ENCODE measurements around the gene AADACL2. TPM values are rescaled to one million over a fixed set of nuclear protein-coding genes. Genes with fewer than 3 reads are reported as not detected.
"Not testable (repeated sequence)": the region's sequence is repeated elsewhere in the genome, so short reads cannot be mapped to it uniquely, and the experiment has no call there.

Gene AADACL2
- total and polyA plus RNA-seq, 5 donors from 2014 or later = not detected

- no peak overlapping the region for H3K4me3 ChIP-seq (ENCODE audit: low read depth, low read length)
- DNase-seq (no peak), ATAC-seq (ENCODE audit: low read depth in 2 of 2) (no peak)
- H3K27ac ChIP-seq (ENCODE audit: insufficient read depth, low read length, poor library complexity, severe bottlenecking) = no peak overlapping the region
- H3K4me1 ChIP-seq (ENCODE audit: control insufficient read depth, insufficient read depth, low read length, poor library complexity, severe bottlenecking) = no peaks in the 10 kb centered on the region
- no peaks in the 10 kb centered on the region for H3K9me3 ChIP-seq (ENCODE audit: control insufficient read depth in 2 of 2, low read length in 2 of 2)
- H3K4me1 Mint-ChIP-seq = no peaks in the 10 kb centered on the region
- H3K27me3 ChIP-seq (ENCODE audit: control insufficient read depth, insufficient read depth, low read length) = no peaks in the 10 kb centered on the region
- H3K36me3 ChIP-seq (ENCODE audit: control insufficient read depth, insufficient read depth, low read length) = no peaks in the 10 kb centered on the region
- peaks cover 0 to 6% (median 1%) of the 10 kb centered on the region in 7 donors for H3K9me3 Mint-ChIP-seq
- no peak overlapping the region for H3K4me3 Mint-ChIP-seq
- no peak overlapping the region for H3K27ac Mint-ChIP-seq
- H3K27me3 Mint-ChIP-seq = peaks cover 8% of the 10 kb centered on the region
- no peaks in the 10 kb centered on the region for H3K36me3 Mint-ChIP-seq
These were observed 10.1 kb downstream of the AADACL2 start for GRCh38 chr3:151743855-151744254.

DNA sequence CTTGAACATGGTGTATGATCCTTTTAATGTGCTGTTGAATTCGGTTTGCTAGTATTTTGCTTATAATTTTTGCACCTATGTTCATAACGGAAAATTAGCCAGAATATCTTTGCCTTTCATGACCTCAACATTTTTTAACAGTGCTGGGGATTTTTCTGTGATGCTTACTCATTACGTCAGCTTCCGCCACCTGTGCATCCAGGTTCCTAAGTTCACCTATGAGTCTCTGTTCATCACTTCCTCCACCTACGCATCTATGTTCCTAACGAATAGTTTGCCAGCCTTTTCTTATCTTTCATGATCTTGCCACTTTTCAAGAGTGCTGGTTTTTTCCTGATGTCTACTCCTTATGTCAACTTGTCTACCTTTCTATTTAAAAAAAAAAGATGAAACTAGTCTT is 16.5 kb downstream of the AADACL2 start:
- peaks cover 12% of the 10 kb centered on the region for H3K27me3 Mint-ChIP-seq
- no peaks in the 10 kb centered on the region for H3K4me1 Mint-ChIP-seq
- Histone ChIP-seq H3K4me1 (ENCODE audit: control insufficient read depth, insufficient read depth, low read length, poor library complexity, severe bottlenecking) (no peaks in the 10 kb centered on the region), H3K36me3 (ENCODE audit: control insufficient read depth, insufficient read depth, low read length) (no peaks in the 10 kb centered on the region), H3K27ac (ENCODE audit: insufficient read depth, low read length, poor library complexity, severe bottlenecking) (no peak overlapping the region), H3K27me3 (ENCODE audit: control insufficient read depth, insufficient read depth, low read length) (no peaks in the 10 kb centered on the region), H3K9me3 (ENCODE audit: control insufficient read depth in 2 of 2, low read length in 2 of 2) (no peaks in the 10 kb centered on the region), H3K4me3 (ENCODE audit: low read depth, low read length) (no peak overlapping the region)
- ATAC-seq (ENCODE audit: low read depth in 2 of 2) = no peak
- H3K9me3 Mint-ChIP-seq = peaks cover 0 to 7% (median 1%) of the 10 kb centered on the region in 7 donors
- no peak overlapping the region for H3K27ac Mint-ChIP-seq
- H3K4me3 Mint-ChIP-seq = no peak overlapping the region
- DNase-seq = no peak
- no peaks in the 10 kb centered on the region for H3K36me3 Mint-ChIP-seq

DNA sequence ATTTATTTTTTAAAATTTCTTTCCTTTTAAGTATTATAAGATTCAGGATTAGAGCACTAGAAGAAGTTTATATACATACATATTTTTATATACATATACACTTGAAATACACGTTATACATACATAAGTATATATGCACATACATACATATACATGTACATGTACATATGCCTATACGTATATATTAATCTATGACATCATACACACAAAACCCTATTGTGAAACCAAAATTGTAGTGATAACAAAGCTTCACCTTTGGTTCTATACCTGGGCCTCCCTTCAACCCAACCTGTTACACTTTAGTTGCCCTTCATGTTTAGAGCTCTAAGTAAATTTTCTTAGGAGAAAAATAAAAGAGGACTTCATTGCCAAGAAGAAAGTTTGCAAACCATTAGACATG is 17.0 kb downstream of the AADACL2 start:
- H3K4me1 ChIP-seq (ENCODE audit: control insufficient read depth, insufficient read depth, low read length, poor library complexity, severe bottlenecking) = no peaks in the 10 kb centered on the region
- ATAC-seq (ENCODE audit: low read depth in 2 of 2) = no peak
- H3K9me3 Mint-ChIP-seq = peaks cover 0 to 7% (median 1%) of the 10 kb centered on the region in 7 donors
- H3K27ac Mint-ChIP-seq = no peak overlapping the region
- no peak for DNase-seq
- no peak overlapping the region for H3K27ac ChIP-seq (ENCODE audit: insufficient read depth, low read length, poor library complexity, severe bottlenecking)
- no peaks in the 10 kb centered on the region for H3K9me3 ChIP-seq (ENCODE audit: control insufficient read depth in 2 of 2, low read length in 2 of 2)
- no peaks in the 10 kb centered on the region for H3K4me1 Mint-ChIP-seq
- no peaks in the 10 kb centered on the region for H3K36me3 Mint-ChIP-seq
- no peak overlapping the region for H3K4me3 ChIP-seq (ENCODE audit: low read depth, low read length)
- H3K27me3 Mint-ChIP-seq = peaks cover 12% of the 10 kb centered on the region
- no peak overlapping the region for H3K4me3 Mint-ChIP-seq
- H3K36me3 ChIP-seq (ENCODE audit: control insufficient read depth, insufficient read depth, low read length) = no peaks in the 10 kb centered on the region
- H3K27me3 ChIP-seq (ENCODE audit: control insufficient read depth, insufficient read depth, low read length) = no peaks in the 10 kb centered on the region

DNA sequence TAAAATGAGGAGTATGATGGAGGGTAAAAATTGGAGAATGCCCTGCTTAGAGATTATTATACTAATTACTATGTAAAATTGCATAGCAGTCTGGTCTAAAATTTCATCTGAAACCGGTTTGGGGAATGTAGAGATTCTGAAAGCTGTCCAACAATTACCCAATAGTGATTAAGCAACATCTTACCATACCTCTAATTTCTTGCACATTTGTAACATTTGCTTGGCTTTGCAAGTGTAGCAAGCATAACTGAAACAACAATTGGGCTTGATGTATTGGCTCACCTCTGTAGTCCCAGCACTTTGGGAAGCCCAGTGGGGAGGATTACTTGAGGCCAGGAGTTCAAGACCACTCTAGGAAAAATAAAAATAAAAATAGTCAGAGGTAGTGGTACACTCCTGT is 17.4 kb downstream of the AADACL2 start:
- Mint-ChIP-seq H3K4me1 (no peaks in the 10 kb centered on the region), H3K9me3 (peaks cover 0 to 7% (median 1%) of the 10 kb centered on the region in 7 donors), H3K27me3 (peaks cover 12% of the 10 kb centered on the region), H3K4me3 (no peak overlapping the region), H3K27ac (no peak overlapping the region), H3K36me3 (no peaks in the 10 kb centered on the region)
- no peaks in the 10 kb centered on the region for H3K4me1 ChIP-seq (ENCODE audit: control insufficient read depth, insufficient read depth, low read length, poor library complexity, severe bottlenecking)
- H3K27ac ChIP-seq (ENCODE audit: insufficient read depth, low read length, poor library complexity, severe bottlenecking) = no peak overlapping the region
- H3K27me3 ChIP-seq (ENCODE audit: control insufficient read depth, insufficient read depth, low read length) = no peaks in the 10 kb centered on the region
- no peaks in the 10 kb centered on the region for H3K9me3 ChIP-seq (ENCODE audit: control insufficient read depth in 2 of 2, low read length in 2 of 2)
- no peak for DNase-seq
- no peak for ATAC-seq (ENCODE audit: low read depth in 2 of 2)
- no peaks in the 10 kb centered on the region for H3K36me3 ChIP-seq (ENCODE audit: control insufficient read depth, insufficient read depth, low read length)
- no peak overlapping the region for H3K4me3 ChIP-seq (ENCODE audit: low read depth, low read length)

DNA sequence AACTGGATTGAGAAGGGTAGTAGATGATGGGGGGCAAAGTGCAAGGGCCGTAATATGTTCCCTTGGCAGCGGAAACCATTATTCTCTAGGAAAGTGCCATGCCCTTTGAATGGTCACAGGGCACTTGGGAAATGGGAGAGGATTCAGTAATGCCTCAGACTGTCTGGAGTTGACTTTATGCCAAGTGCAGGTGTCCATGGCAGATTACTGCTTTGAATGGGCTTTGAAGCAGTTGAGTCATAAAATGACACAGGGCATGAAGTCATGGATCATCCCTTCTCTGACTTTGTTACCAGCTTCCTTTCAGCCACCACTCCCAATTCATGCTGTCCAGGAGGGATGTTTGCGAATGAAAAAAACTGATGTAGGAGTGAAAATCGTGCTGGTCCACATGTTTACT is 20.1 kb downstream of the AADACL2 start:
- Histone ChIP-seq H3K4me1 (ENCODE audit: control insufficient read depth, insufficient read depth, low read length, poor library complexity, severe bottlenecking) (no peaks in the 10 kb centered on the region), H3K36me3 (ENCODE audit: control insufficient read depth, insufficient read depth, low read length) (no peaks in the 10 kb centered on the region), H3K27ac (ENCODE audit: insufficient read depth, low read length, poor library complexity, severe bottlenecking) (no peak overlapping the region), H3K4me3 (ENCODE audit: low read depth, low read length) (no peak overlapping the region), H3K27me3 (ENCODE audit: control insufficient read depth, insufficient read depth, low read length) (no peaks in the 10 kb centered on the region), H3K9me3 (ENCODE audit: control insufficient read depth in 2 of 2, low read length in 2 of 2) (no peaks in the 10 kb centered on the region)
- DNase-seq (no peak), ATAC-seq (ENCODE audit: low read depth in 2 of 2) (no peak)
- Mint-ChIP-seq H3K9me3 (peaks cover 0 to 3% (median 0%) of the 10 kb centered on the region in 7 donors), H3K4me1 (no peaks in the 10 kb centered on the region), H3K4me3 (no peak overlapping the region), H3K36me3 (no peaks in the 10 kb centered on the region), H3K27me3 (peaks cover 4% of the 10 kb centered on the region), H3K27ac (no peak overlapping the region)

DNA sequence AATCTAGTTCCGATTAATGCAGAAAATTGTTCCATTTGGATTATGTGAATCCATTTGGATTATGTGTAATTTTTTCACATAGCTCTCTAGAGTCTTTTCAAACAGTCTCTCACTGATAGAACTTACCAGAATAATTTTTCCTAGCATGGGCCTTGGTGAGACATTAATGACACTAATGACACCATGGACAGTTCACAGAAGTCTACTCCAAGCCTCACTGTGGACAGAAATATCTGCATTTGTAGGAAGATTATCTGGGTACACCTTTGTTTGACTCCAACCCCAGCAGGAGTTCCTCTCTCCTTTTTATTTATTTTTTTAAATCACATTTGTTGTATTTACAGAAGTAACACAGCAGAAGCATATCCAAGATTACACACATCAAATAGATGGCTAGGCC is 27.9 kb downstream of the AADACL2 start:
- Mint-ChIP-seq H3K27ac (no peak overlapping the region), H3K9me3 (peaks cover 0 to 3% (median 0%) of the 10 kb centered on the region in 7 donors), H3K4me3 (no peak overlapping the region), H3K36me3 (no peaks in the 10 kb centered on the region), H3K4me1 (no peaks in the 10 kb centered on the region), H3K27me3 (peaks cover 4% of the 10 kb centered on the region)
- no peak for ATAC-seq (ENCODE audit: low read depth in 2 of 2)
- no peak for DNase-seq
- Histone ChIP-seq H3K9me3 (ENCODE audit: control insufficient read depth in 2 of 2, low read length in 2 of 2) (no peaks in the 10 kb centered on the region), H3K4me3 (ENCODE audit: low read depth, low read length) (no peak overlapping the region), H3K27ac (ENCODE audit: insufficient read depth, low read length, poor library complexity, severe bottlenecking) (no peak overlapping the region), H3K36me3 (ENCODE audit: control insufficient read depth, insufficient read depth, low read length) (no peaks in the 10 kb centered on the region), H3K27me3 (ENCODE audit: control insufficient read depth, insufficient read depth, low read length) (no peaks in the 10 kb centered on the region), H3K4me1 (ENCODE audit: control insufficient read depth, insufficient read depth, low read length, poor library complexity, severe bottlenecking) (no peaks in the 10 kb centered on the region)

- not testable (repeated sequence) for ATAC-seq (ENCODE audit: low read depth in 2 of 2); H3K4me1 ChIP-seq (ENCODE audit: control insufficient read depth, insufficient read depth, low read length, poor library complexity, severe bottlenecking); H3K36me3 Mint-ChIP-seq; H3K27me3 Mint-ChIP-seq; H3K4me1 Mint-ChIP-seq; H3K27me3 ChIP-seq (ENCODE audit: control insufficient read depth, insufficient read depth, low read length); H3K4me3 Mint-ChIP-seq; H3K27ac ChIP-seq (ENCODE audit: insufficient read depth, low read length, poor library complexity, severe bottlenecking); H3K9me3 Mint-ChIP-seq; H3K4me3 ChIP-seq (ENCODE audit: low read depth, low read length); DNase-seq; H3K9me3 ChIP-seq (ENCODE audit: control insufficient read depth in 2 of 2, low read length in 2 of 2); H3K36me3 ChIP-seq (ENCODE audit: control insufficient read depth, insufficient read depth, low read length); H3K27ac Mint-ChIP-seq
These were observed 31.0 kb downstream of the AADACL2 start for GRCh38 chr3:151764699-151765098.

DNA sequence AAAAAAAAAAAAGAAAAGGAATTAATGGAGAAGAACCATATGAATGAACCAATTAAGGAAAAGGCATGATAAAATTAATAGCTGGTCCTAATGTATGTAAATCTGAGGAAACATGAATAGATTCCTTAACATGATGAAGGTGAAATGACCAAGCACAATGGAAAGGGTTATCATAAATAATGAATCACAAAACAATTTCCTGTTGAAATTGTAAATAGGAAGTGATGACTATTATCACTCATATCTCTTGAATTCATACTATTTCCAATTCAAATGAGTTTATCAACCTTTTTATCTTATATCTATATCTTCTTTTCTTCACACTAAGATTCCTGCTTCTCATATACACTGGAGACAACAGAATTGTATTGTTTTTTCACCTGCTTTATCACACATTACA is 32.0 kb downstream of the AADACL2 start:
- Histone ChIP-seq H3K27me3 (ENCODE audit: control insufficient read depth, insufficient read depth, low read length) (no peaks in the 10 kb centered on the region), H3K4me1 (ENCODE audit: control insufficient read depth, insufficient read depth, low read length, poor library complexity, severe bottlenecking) (no peaks in the 10 kb centered on the region), H3K36me3 (ENCODE audit: control insufficient read depth, insufficient read depth, low read length) (no peaks in the 10 kb centered on the region), H3K9me3 (ENCODE audit: control insufficient read depth in 2 of 2, low read length in 2 of 2) (no peaks in the 10 kb centered on the region), H3K27ac (ENCODE audit: insufficient read depth, low read length, poor library complexity, severe bottlenecking) (no peak overlapping the region), H3K4me3 (ENCODE audit: low read depth, low read length) (no peak overlapping the region)
- DNase-seq = no peak
- Mint-ChIP-seq H3K27ac (no peak overlapping the region), H3K9me3 (peaks cover 0 to 3% (median 0%) of the 10 kb centered on the region in 7 donors), H3K4me1 (no peaks in the 10 kb centered on the region), H3K4me3 (no peak overlapping the region), H3K36me3 (no peaks in the 10 kb centered on the region), H3K27me3 (peaks cover 4% of the 10 kb centered on the region)
- ATAC-seq (ENCODE audit: low read depth in 2 of 2) = no peak

Data from CD4-positive, CD25-positive, alpha-beta regulatory T cell (primary cell).